Breast epithelium (tissue), 3 donors: ENCODE results near the gene PIP5KL1.

Experiments used
- POLR2A ChIP-seq: fragments of 450-650 bp; IDR thresholded peaks from one replicate; pipeline ENCODE4 v1.6.1; 2016; ENCODE audit warnings: antibody characterized with exemption, mild to moderate bottlenecking, moderate library complexity
- TF ChIP-seq, protein P1 (sequence below), 3 donors: fragments of 450-650 bp; IDR thresholded peaks; one replicate each; pipeline ENCODE4 v1.5.1; 2016 to 2017; ENCODE audit warnings: antibody characterized with exemption in 3 of 3, mild to moderate bottlenecking in 3 of 3, moderate library complexity in 3 of 3

GRCh38 chr9:127937056-127937387, 6.4 kb upstream of the PIP5KL1 start:
- TF ChIP-seq, protein P1, sequence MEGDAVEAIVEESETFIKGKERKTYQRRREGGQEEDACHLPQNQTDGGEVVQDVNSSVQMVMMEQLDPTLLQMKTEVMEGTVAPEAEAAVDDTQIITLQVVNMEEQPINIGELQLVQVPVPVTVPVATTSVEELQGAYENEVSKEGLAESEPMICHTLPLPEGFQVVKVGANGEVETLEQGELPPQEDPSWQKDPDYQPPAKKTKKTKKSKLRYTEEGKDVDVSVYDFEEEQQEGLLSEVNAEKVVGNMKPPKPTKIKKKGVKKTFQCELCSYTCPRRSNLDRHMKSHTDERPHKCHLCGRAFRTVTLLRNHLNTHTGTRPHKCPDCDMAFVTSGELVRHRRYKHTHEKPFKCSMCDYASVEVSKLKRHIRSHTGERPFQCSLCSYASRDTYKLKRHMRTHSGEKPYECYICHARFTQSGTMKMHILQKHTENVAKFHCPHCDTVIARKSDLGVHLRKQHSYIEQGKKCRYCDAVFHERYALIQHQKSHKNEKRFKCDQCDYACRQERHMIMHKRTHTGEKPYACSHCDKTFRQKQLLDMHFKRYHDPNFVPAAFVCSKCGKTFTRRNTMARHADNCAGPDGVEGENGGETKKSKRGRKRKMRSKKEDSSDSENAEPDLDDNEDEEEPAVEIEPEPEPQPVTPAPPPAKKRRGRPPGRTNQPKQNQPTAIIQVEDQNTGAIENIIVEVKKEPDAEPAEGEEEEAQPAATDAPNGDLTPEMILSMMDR (IDR thresholded peaks at IDR 0.05) = no peak
- TF ChIP-seq POLR2A = no peak
